ENCODE data around the gene HBZ. TPM values are rescaled to one million over a fixed set of nuclear protein-coding genes. Genes with fewer than 3 reads are reported as not detected.

HBZ gene
- total RNA-seq, 1 experiment from 2014 or later = not detected

Other genes starting within 250 kb of the HBZ start
- 8.3 and 11.2 TPM in 2 replicates for gene POLR3K, start 99.0 kb upstream of the HBZ start, total RNA-seq (2014; rRNA removed; shearing (Covaris generic))
- gene SNRNP25, start 98.8 kb upstream of the HBZ start, total RNA-seq (2014; rRNA removed; shearing (Covaris generic)) = 49.5 and 50.4 TPM in 2 replicates
- gene RHBDF1, start 80.0 kb upstream of the HBZ start, total RNA-seq (2014; rRNA removed; shearing (Covaris generic)) = 4.9 and 11.9 TPM in 2 replicates
- gene MPG, start 74.4 kb upstream of the HBZ start, total RNA-seq (2014; rRNA removed; shearing (Covaris generic)) = 67.3 and 91.9 TPM in 2 replicates
- gene NPRL3, start 14.0 kb upstream of the HBZ start, total RNA-seq (2014; rRNA removed; shearing (Covaris generic)) = 5.3 and 6.9 TPM in 2 replicates
- gene HBM, start 13.3 kb downstream of the HBZ start, total RNA-seq (2014; rRNA removed; shearing (Covaris generic)) = not detected in 2 replicates
- 1.4 TPM in 1 of 2 replicates, not detected in the other for gene HBA2, start 20.2 kb downstream of the HBZ start, total RNA-seq (2014; rRNA removed; shearing (Covaris generic))
- not detected in 2 replicates for gene HBA1, start 24.0 kb downstream of the HBZ start, total RNA-seq (2014; rRNA removed; shearing (Covaris generic))
- gene HBQ1, start 27.8 kb downstream of the HBZ start, total RNA-seq (2014; rRNA removed; shearing (Covaris generic)) = not detected in 2 replicates
- gene LUC7L, start 76.8 kb downstream of the HBZ start, total RNA-seq (2014; rRNA removed; shearing (Covaris generic)) = 15.0 and 15.8 TPM in 2 replicates
- 166 and 215 TPM in 2 replicates for gene FAM234A, start 82.2 kb downstream of the HBZ start, total RNA-seq (2014; rRNA removed; shearing (Covaris generic))
- not detected in 2 replicates for gene RGS11, start 123.3 kb downstream of the HBZ start, total RNA-seq (2014; rRNA removed; shearing (Covaris generic))
- not detected in 2 replicates for gene ARHGDIG, start 127.9 kb downstream of the HBZ start, total RNA-seq (2014; rRNA removed; shearing (Covaris generic))
- 0.25 TPM in 1 of 2 replicates, not detected in the other for gene PDIA2, start 130.5 kb downstream of the HBZ start, total RNA-seq (2014; rRNA removed; shearing (Covaris generic))
- gene AXIN1, start 200.1 kb downstream of the HBZ start, total RNA-seq (2014; rRNA removed; shearing (Covaris generic)) = 6.6 and 15.5 TPM in 2 replicates
- 162 and 177 TPM in 2 replicates for gene MRPL28, start 217.9 kb downstream of the HBZ start, total RNA-seq (2014; rRNA removed; shearing (Covaris generic))
- gene PGAP6, start 229.3 kb downstream of the HBZ start, total RNA-seq (2014; rRNA removed; shearing (Covaris generic)) = 54.9 and 71.2 TPM in 2 replicates
- 92.0 and 101 TPM in 2 replicates for gene NME4, start 244.6 kb downstream of the HBZ start, total RNA-seq (2014; rRNA removed; shearing (Covaris generic))
- gene DECR2, start 249.2 kb downstream of the HBZ start, total RNA-seq (2014; rRNA removed; shearing (Covaris generic)) = 2.2 and 6.6 TPM in 2 replicates

Data from M059J (cell line).